Measurements from ENCODE around the gene SRBD1. TPM values are rescaled to one million over a fixed set of nuclear protein-coding genes. Genes with fewer than 3 reads are reported as not detected.

Gene SRBD1
- polyA plus RNA-seq, 3 donors: 5.8 to 9.2 (median 7.0) TPM

- Histone ChIP-seq H3K4me1 (ENCODE audit: control insufficient read depth in 1 of 2, insufficient read depth in 2 of 2, low read length in 2 of 2) (peaks cover 10 to 15% of the 10 kb centered on the region in 2 donors), H3K4me3 (replicated peaks in 1 of 3; ENCODE audit: low read depth in 2 of 3, low read length in 3 of 3) (peak overlapping the region; percentile 27 to 73 (median 40)), H3K27ac (ENCODE audit: low read depth in 1 of 2, low read length in 2 of 2) (no peak overlapping the region), H3K27me3 (ENCODE audit: control insufficient read depth in 2 of 2, insufficient read depth in 2 of 2, low read length in 2 of 2) (peaks cover 0 to 16% of the 10 kb centered on the region in 2 donors), H4K20me1 (ENCODE audit: insufficient read depth, low read length) (no peaks in the 10 kb centered on the region), H3K9me3 (replicated peaks in 1 of 2; ENCODE audit: control insufficient read depth in 1 of 2, insufficient read depth in 1 of 2, low read length in 2 of 2) (no peaks in the 10 kb centered on the region), H3K9ac (ENCODE audit: insufficient read depth, low read length, poor library complexity, severe bottlenecking) (peak overlapping the region; percentile 63), H3K4me2 (replicated peaks; ENCODE audit: extremely low read depth, low read length, poor library complexity, severe bottlenecking) (peak overlapping the region; percentile 87), H3K79me2 (ENCODE audit: insufficient read depth, low read length) (no peaks in the 10 kb centered on the region), H3K36me3 (replicated peaks in 1 of 2; ENCODE audit: control insufficient read depth in 1 of 2, insufficient read depth in 2 of 2, low read length in 2 of 2) (no peaks in the 10 kb centered on the region), H2AFZ (ENCODE audit: insufficient read depth, low read depth, low read length, poor library complexity, severe bottlenecking) (peak overlapping the region; percentile 93)
- Mint-ChIP-seq H3K9me3 (peaks cover 0 to 5% (median 0%) of the 10 kb centered on the region in 7 donors), H3K27me3 (ENCODE audit: low read depth in 3 of 3) (peaks cover 18 to 29% (median 19%) of the 10 kb centered on the region in 3 donors), H3K4me3 (peak overlapping the region; percentile 79 to 86), H3K27ac (peak overlapping the region in 3 of 7 donors; percentile 54 to 73 (median 56)), H3K36me3 (no peaks in the 10 kb centered on the region), H3K4me1 (peaks cover 16% of the 10 kb centered on the region)
- no peak for TF ChIP-seq CTCF (IDR thresholded peaks at IDR 0.05)
- no peak for DNase-seq
- intact Hi-C loops (cut with micrococcal nuclease): loop anchor here in 1 of 2 donors (5.0 kb wide), 1 partner anchor 134 kb away; no protein-coding TSS in a partner anchor
- 51% methylated on average over 11 of the region's 11 CpGs for WGBS (ENCODE audit: insufficient coverage)
Measured at GRCh38 chr2:45643095-45643494, 32.0 kb upstream of the SRBD1 start.

GRCh38 chr2:45640576-45640975 is 29.5 kb upstream of the SRBD1 start:
- H2AFZ ChIP-seq (ENCODE audit: insufficient read depth, low read depth, low read length, poor library complexity, severe bottlenecking): no peak overlapping the region
- H4K20me1 ChIP-seq (ENCODE audit: insufficient read depth, low read length): no peaks in the 10 kb centered on the region
- no peak overlapping the region for H3K4me3 Mint-ChIP-seq
- peaks cover 0 to 16% of the 10 kb centered on the region in 2 donors for H3K27me3 ChIP-seq (ENCODE audit: control insufficient read depth in 2 of 2, insufficient read depth in 2 of 2, low read length in 2 of 2)
- H3K27ac ChIP-seq (ENCODE audit: low read depth in 1 of 2, low read length in 2 of 2): no peak overlapping the region
- no peaks in the 10 kb centered on the region for H3K36me3 Mint-ChIP-seq
- no peaks in the 10 kb centered on the region for H3K9me3 Mint-ChIP-seq
- H3K4me1 ChIP-seq (ENCODE audit: control insufficient read depth in 1 of 2, insufficient read depth in 2 of 2, low read length in 2 of 2): peaks cover 23 to 33% of the 10 kb centered on the region in 2 donors
- H3K36me3 ChIP-seq (replicated peaks in 1 of 2; ENCODE audit: control insufficient read depth in 1 of 2, insufficient read depth in 2 of 2, low read length in 2 of 2): no peaks in the 10 kb centered on the region
- 100% methylated on average over 2 of the region's 2 CpGs for WGBS (ENCODE audit: insufficient coverage)
- peaks cover 17 to 37% (median 21%) of the 10 kb centered on the region in 3 donors for H3K27me3 Mint-ChIP-seq (ENCODE audit: low read depth in 3 of 3)
- no peak for TF ChIP-seq CTCF (IDR thresholded peaks at IDR 0.05)
- intact Hi-C loops (cut with micrococcal nuclease): loop anchor here in 1 of 2 donors (5.0 kb wide), 1 partner anchor 137 kb away; no protein-coding TSS in a partner anchor
- H3K4me1 Mint-ChIP-seq: peaks cover 26% of the 10 kb centered on the region
- no peak overlapping the region for H3K4me3 ChIP-seq (replicated peaks in 1 of 3; ENCODE audit: low read depth in 2 of 3, low read length in 3 of 3)
- no peak overlapping the region for H3K9ac ChIP-seq (ENCODE audit: insufficient read depth, low read length, poor library complexity, severe bottlenecking)
- no peaks in the 10 kb centered on the region for H3K9me3 ChIP-seq (replicated peaks in 1 of 2; ENCODE audit: control insufficient read depth in 1 of 2, insufficient read depth in 1 of 2, low read length in 2 of 2)
- DNase-seq: no peak
- H3K79me2 ChIP-seq (ENCODE audit: insufficient read depth, low read length): no peaks in the 10 kb centered on the region
- H3K4me2 ChIP-seq (replicated peaks; ENCODE audit: extremely low read depth, low read length, poor library complexity, severe bottlenecking): no peak overlapping the region
- H3K27ac Mint-ChIP-seq: no peak overlapping the region
